ENCODE measurements around the gene IFFO2. TPM values are rescaled to one million over a fixed set of nuclear protein-coding genes. Genes with fewer than 3 reads are reported as not detected.
"Not testable (repeated sequence)": the region's sequence is repeated elsewhere in the genome, so short reads cannot be mapped to it uniquely, and the experiment has no call there.

The IFFO2 gene
- total RNA-seq, 2 donors from 2014 or later, result 5.4 to 14.7 TPM

DNA sequence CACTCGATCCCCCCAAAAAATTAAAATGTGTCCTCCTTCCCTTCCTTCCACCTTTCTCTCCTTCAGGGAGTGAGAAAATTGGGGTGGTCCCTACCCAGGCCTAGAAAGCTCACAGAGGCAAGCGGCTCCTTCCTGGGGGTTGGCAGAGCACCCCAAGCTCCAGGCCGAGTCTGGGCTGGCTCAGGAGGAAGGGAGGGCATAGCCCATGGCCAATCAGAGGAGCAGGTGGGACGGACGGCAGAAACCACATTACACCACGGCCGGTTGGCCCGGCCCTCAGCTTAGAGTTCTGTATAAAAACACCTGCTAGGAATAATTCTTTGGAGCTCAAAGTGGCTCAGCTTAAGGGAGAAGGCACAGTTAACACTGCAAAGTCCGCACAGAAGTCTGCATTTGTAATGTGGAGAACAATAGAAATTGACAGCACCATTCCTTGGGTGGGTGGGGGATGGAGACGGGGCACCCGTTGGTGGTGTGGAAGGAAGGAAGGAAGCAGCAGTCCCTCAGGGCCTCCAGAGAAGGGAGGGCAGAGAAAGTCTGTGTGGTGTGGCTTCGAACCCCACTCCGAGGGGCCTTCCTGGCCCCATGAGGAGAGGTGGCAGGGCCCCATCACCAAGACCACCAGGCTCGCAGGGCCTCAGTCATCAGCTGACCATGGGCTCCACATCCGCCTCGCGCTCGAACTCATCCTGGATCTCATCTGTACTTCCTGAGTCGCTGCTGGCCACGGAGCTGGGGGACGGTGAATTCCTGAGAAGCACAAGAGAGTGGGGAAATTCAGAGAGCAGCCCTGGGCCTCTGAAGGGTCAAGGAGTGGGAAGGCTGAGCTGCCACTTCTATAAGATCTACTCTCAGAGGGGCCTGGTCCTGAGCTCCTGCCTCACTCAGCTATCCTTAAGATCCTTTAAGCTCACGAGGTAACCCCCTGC, 48.3 kb downstream of the IFFO2 start:
- intact Hi-C loops (cut with DNase I, micrococcal nuclease), result loop anchor here in 1 of 2 donors (5.0 kb wide), 1 partner anchor 189 kb away; no protein-coding TSS in a partner anchor
- DNase-seq (no peak), ATAC-seq (no peak)

DNA sequence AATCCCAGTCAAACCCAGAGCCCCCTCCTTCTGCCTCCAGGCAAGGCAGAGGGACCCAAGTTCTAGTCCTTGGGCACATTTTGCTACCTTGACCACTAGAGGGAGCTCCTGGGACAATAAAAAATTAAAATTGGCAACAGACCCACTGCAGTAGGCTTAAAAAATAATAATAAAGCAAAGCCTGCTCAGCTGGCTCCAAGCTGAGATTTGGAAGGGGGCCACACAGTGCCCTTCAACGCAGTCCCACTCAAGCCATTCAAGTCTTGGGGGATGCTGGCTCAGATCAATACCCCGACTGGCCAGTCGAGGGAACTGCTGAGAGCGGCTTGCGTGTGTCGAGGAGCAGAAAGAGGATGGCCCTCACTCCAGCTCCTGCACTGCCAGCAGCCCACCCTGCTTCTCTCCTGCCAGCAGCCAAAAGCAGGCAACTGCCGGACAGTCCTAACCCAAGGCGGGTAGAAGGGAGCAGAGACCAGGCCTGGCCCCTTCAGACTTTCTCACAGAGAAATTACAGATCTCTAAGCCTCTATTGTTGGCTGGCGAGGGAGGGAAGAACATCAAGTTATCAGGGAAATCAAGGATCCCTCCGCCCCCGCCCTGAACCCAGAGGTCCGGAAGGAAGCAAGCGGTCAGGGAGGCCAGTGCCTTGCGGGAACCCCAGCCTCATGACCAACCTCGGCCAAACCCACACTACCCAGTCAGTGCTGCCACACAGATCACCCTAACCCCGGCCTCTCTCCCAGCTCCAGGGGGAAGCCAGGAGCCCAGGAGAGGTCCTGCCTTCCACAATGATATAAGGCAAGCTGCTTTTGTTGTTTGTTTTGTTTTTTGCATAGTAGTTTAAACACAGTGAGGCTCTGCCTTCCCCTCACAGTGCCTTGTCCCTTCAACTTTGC, 49.2 kb downstream of the IFFO2 start:
- DNase-seq (peak; percentile 48 to 51), ATAC-seq (no peak)
- intact Hi-C loops (cut with DNase I, micrococcal nuclease), result loop anchor here in 1 of 2 donors (5.0 kb wide), 1 partner anchor 190 kb away; no protein-coding TSS in a partner anchor

DNA sequence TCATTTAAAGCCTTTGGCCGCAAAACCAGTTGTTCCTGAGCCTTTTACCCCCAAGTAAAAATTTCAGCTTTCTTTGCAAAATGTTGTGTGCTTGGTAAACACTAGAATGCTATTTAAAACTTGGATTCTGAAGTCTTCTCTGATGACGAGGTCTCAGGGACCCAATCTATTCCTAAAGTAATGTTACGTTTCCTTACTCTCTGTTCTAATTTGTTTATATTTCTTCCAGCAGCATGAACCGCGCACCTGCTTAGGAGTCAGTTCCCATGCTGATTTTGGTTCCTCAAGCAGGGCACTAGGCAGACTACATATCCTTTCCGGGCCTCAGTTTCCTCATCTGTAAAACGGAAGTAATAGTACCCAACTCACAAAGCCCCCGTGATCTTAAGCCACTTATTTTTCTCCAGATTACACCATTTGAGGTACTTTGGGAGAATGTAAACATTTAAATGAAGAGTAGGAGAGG, 53.2 kb downstream of the IFFO2 start:
- no peak for ATAC-seq
- no peak for DNase-seq
- intact Hi-C loops (cut with DNase I, micrococcal nuclease), result no loop called here

DNA sequence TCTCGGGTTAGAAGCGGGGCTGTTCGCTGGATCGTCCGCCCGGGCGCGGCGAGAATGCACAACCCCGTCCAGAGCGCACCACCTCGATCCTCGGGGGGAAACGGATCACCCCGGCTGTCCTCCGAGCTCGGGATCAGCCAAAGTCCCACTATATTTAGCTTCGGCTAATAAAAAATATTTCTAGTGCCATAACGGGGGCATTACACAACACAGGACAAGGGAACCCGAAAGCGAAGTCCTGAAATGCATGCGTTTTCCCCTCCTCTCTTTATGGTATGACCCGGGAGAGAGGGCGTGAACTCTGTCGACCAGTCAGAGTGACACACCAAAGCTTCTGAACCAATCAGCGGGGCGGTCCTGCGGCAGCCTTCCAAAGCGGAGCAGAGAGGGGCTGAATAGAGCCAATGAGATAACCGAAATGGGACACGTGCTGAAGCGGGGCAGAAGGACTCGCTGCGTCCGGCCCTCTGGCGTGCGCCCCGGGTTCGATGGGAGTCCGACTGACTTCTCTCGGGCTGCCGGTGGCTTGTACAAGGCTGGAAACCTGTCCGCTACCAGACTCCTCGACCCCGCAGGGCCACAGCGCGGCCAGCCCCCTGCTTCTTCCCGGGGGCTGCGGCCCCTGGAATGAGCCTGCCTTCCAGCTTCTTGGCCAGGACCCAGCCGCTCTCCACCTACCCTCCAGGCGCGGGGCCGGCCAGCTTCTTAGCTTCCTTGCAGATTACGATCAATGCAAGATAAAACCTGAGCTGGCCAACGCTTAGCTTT, 53.8 kb downstream of the IFFO2 start, which contains the start of gene ALDH4A1:
Gene ALDH4A1, minus strand, starts transcription at position 33 of the 768 bp plus-strand sequence. Its CDS starts 32 bp downstream, at position 1.
- intact Hi-C loops (cut with DNase I, micrococcal nuclease), result no loop called here
- peak; percentile 94 to 98 for DNase-seq
- ATAC-seq, result peak; percentile 95

DNA sequence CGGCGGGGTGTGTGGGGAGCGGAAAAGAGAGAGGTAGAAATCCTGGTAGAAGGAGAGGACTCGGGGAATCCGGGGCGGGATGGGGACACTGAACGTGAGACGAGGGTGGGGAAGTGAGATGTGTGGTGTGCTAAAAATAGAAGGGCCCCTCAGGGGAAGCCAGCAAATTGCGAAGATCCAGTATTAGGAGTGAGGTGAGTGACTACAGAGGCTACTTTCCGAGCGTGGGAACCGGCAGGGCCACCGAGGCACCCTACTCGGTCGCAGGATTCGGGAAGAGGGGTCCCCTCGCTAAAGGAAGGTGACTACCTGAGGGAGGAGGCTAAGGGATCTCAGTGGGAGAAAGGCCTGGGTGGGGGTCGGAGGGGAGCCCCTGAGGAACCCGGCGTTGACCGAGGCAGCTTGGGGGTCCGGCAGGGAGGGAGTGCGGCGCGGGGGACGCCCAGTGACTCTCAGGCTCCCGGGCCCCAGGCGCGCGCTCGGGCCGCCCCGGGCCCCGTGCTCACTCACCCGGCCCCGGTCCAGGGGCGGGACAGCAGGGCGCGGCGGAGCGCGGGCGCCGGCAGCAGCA, 54.4 kb downstream of the IFFO2 start:
- intact Hi-C loops (cut with DNase I, micrococcal nuclease), result no loop called here
- ATAC-seq, result no peak
- DNase-seq, result peak in 1 of 2 donors; percentile 31

DNA sequence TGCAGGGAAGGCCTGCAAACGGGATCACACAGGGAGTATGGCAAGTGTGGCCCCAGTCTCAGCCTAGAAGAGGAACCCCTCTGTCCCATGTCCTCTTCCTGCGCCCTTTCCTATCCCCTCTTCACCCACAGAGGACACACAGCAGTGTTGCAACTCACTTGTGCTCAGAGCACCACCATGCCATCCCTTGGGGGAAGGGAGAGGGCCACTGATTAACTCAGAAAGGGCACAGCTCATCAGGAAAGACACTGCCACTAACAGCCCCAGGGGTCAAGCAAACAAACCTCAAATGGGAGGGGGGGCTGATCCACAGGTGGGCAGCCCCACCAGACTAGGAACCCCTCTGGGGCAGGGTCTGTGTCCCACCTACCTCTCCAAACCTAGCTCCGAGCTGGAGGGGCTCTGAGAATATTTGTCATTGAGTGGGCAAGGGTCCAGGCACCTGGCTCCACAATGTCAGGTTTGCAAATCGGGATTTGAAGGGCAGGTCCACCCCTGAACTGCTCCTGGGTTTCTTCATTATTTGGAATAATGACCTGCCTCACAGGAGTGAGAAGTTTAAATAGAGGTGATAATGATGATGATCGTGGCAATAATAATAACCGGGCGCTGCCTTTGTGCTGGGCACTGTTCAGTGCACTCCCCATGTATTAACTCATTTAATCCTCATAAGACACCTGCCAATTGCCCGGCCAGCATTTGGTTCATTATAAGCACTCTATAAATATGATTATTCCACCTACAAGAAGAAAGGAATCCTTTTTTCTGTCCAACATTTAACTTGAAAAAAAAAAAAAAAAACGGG, 55.1 kb downstream of the IFFO2 start:
- DNase-seq (no peak), ATAC-seq (no peak)
- intact Hi-C loops (cut with DNase I, micrococcal nuclease), result no loop called here

DNA sequence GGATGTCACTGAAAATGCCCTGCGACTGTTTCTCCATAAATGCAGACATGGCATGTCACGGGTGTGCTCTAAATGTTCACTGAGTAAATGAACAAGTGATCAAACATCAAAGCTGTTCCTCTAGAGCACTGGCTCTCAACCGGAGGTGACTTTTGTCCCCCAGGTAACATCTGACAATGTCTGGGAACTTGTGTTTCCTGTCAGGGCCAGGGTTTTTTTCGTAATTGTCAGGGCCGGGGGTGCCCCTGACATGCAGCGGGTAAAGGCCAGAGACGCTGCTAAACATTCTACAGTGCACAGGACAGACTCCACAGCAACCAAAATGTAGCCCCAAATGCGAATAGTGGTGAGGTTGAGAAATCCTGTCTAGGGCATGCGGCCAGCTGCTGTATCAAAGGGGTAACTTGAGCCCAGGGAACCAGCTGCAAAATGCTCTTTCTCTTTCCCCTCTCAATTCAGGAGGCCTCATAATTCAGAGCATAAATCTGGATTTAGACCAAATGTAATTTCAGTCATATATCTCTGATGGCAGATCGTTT, 56.1 kb downstream of the IFFO2 start:
- ATAC-seq, result no peak
- intact Hi-C loops (cut with DNase I, micrococcal nuclease), result no loop called here
- DNase-seq, result no peak

DNA sequence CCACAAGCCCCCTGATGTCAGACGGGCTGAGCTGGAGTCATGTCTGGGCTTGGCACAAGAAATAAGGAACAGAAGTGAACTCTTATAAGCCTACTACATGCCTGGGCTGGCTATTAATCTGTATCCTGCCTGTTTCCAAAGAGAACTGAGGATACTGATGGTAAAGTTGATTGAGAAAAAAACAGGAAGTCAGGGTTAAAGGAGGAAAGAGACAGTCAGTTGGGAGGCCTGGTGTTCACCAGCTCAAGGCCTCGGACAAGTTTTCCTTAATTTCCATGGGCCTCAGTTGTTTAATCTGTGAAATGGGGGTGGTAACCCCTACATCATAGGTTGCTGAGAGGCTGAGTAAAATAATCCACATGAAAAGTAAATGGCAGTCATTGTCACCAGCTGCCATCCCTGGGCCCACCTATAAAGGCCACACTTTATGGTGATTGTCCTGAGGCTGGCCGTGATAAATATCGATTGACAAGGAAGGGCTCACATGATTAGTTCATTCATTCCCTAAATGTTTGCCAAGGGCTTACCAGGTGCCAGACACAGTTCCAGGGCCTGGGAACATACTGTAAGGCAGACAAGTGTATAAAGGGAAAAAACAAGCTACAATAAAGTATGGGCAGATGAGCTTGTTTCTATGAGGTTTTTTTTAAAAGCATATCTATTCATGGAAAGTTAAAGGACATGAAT, 57.0 kb downstream of the IFFO2 start:
- ATAC-seq, result no peak
- DNase-seq, result no peak
- intact Hi-C loops (cut with DNase I, micrococcal nuclease), result no loop called here

DNA sequence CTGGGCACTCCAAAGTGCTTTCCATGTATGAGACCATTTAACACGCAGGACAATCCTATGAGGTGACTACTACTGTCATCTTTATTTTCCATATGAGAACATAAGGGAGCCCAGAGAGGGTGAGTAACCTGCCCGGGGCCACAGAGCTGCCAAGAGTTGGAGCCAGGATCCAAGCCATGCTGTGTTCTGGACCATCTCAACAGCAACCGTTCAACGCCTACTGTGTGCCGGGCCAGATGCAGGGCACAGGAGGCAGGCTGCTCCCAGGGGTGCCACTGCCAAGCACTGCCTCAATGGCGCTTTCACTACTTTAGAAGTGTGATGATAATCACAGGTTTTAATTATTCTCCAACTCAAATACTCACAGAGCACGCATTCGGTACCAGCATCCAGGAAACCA, 57.9 kb downstream of the IFFO2 start:
- no peak for DNase-seq
- intact Hi-C loops (cut with DNase I, micrococcal nuclease), result no loop called here
- ATAC-seq, result no peak

DNA sequence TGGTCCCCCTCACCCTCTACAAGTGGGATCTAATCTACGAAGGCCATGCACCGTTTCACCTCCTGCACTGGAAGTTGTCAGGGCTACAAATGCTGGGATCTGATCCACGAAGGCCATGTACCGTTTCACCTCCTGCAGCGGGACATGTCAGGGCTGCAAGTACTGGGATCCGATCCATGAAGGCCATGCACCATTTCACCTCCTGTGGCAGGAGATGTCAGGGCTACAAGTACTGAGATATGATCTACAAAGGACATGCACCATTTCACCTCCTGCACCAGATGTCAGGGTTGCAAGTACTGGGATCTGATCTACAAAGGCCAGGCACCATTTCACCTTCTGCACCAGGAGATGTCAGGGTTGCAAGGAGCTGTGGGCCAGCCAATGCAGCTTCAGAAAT, 61.2 kb downstream of the IFFO2 start:
- DNase-seq (no peak), ATAC-seq (no peak)
- intact Hi-C loops (cut with DNase I, micrococcal nuclease), result no loop called here

DNA sequence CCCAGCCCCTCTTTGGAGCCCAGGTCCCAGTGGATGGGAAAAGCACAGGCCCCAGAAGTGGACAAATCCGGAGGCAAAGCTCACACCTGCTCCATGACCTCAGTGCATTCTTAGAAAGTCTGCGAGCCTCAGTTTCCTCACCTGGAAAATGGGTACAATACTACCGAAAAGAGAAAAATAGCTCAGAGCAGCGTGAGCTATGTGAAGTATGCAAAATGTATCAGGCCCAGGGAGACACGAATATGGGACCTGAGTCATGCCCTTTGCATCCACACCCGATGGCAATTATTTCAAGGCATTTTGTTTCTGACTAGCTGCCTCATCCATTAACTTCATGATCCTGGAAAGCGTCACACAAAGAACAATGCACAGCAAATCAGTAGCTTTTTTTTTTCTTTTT, 63.4 kb downstream of the IFFO2 start:
- no peak for DNase-seq
- intact Hi-C loops (cut with DNase I, micrococcal nuclease), result no loop called here
- ATAC-seq, result no peak

DNA sequence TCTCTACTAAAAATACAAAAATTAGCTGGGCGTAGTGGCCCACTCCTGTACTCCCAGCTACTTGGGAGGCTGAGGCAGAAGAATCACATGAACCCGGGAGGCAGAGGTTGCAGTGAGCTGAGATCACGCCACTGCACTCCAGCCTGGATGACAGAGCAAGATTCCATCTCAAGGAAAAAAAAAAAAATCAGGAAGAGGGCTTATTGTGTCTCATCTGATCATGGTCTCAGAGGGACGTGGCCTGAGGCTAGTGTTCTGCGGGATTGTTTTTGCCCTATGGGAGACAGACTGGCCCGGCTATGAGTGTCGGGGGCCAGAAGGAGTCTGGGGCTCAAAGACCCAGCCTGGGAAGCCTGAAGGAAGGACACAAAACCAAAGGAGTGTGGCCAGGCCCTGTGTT, 64.6 kb downstream of the IFFO2 start:
- ATAC-seq; intact Hi-C loops (cut with DNase I, micrococcal nuclease); DNase-seq: not testable (repeated sequence)

DNA sequence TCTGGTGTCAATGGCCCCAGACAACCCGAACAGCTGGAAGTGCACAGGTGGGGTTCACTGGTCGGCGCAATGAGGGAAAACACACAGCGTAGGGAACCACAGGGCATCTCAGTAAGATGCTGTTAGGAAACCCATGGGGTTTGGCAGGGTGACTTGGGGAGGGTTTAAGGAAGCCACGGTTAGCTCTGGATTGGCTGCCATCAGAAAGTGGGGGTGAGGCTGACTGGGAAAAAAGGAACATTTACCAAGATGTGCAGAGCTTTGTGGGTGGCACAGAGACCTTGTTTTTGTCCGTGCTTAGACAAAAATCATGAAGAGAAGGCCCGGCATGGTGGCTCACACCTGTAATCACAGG, 65.1 kb downstream of the IFFO2 start:
- no peak for ATAC-seq
- intact Hi-C loops (cut with DNase I, micrococcal nuclease), result no loop called here
- no peak for DNase-seq

DNA sequence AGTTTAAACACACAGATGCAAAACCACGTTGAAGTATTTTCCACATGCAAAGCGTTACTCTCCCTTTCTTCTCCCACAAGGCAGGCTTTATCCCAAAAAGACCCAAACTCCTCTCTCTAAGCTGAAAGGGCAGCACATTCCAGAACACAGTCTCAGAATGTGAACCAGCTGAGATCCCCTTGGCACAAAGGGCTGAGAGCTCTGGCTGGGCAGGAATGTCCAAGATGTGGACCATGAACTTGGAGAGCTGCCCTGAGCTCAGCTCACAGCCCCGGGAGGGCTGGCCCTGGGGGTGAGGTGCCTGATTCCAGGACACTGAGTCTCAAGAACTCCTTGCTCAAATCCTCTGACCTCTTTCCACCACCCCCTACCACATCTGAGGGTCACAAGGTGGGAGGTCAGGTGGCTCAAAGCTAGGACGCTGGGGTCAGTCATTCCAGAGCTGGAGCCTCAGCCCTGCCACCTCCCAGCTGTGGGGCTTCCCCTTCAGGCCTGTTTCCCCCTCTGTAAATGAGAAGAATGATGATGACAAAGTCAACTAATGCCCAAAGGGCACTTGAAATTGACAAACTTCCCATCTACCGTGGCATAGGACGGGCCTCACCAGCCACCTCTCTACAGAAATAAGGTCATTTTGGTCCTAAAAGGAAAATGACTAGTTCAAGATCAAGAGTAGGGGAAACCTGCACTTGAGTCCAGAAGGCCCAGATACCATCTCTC, 65.6 kb downstream of the IFFO2 start:
- DNase-seq (no peak), ATAC-seq (no peak)
- intact Hi-C loops (cut with DNase I, micrococcal nuclease), result no loop called here

DNA sequence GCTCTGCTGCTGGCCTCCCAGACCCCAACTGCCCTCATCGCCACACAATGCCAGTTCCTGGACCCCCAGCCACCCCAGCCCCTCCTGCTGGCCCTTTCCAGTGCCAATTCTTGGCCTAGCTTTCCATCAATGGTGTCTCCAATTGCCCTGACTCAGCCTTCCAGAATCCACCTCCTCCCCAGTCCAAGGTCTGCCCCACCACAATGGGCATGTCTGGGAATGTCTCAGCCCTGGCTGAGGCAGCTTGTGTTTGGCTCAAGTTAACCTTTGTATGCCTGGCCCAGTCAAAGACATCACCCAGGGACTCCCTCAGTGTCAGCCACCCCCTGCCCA, 70.5 kb downstream of the IFFO2 start:
- intact Hi-C loops (cut with DNase I, micrococcal nuclease), result no loop called here
- ATAC-seq (peak; percentile 56), DNase-seq (no peak)

DNA sequence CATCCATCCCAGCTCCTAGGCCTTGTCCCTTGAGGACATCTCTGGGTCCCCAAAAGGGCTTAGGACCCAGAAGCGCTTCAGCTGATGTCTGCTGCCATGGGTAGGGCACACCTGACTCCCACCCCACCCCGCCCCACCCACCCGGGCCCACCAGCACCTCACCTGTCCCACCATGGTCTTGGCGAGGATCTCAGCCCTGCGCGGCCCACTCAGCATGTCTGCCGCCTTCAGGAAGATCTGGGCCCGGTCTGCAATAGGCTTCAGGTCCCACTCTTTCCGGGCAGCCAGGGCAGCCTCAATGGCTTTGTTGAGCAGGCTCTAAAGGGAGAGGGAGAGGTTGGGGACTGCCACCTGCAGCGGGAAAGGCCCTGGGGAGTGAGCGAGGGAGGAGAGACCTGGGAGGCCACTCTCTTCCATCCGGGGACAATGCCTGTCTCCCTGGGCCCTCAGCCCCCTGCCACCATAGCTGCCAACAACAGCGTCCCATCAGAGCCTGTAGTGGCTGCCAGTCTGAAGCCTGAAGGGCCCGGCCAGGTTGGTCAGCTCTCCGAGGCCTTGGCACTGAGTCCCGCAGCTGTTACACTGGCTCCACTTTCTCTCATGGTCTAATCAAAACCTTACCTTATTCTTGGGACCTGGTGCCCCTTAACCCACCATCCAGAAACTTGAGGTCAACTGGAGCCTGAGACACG, 71.0 kb downstream of the IFFO2 start:
- intact Hi-C loops (cut with DNase I, micrococcal nuclease), result no loop called here
- DNase-seq (no peak), ATAC-seq (no peak)
